Measurements from ENCODE around the gene KRTCAP2.

DNA sequence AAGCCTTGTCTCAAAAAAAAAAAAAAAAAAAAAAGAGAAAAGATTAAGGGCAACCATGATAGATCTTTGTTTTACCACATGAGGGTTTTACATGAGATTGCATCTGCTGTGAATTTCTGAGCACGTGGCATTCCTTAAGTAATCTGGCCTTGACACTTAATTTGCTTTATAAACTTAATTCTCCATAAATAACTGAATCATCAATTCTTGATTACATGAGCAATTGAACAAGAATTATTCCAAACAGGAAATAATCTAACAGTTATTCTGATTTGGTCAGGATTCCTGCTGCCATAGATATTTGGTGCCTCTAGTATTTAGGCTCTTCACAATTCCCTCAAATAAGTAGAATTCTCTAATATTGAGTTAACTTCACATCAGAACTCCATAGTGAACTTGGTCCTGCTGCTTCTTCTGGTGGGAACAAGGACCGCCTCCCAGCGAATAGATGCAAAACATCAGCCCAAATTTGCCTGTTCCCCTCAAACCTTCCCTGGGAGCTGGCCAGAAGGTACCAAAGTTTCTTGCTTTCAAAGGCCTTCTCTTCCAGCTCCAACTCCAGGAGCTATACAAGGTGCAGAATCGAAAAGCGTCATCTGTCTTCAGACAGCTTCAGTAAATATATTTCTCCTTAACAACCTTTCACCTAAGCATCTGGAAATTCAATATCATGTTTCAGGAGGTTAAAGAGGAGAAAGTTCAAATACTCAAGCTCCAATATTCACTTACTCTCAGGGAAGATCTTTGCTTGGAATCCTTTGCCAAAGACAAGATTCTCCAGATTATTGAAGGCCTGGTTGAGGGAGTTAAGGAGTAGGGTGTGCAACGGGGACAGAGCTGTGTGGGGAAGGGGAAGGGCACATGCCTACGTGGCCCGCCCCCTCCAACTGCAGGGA, 1.0 kb downstream of the KRTCAP2 start:
- TF ChIP-seq, protein P1, sequence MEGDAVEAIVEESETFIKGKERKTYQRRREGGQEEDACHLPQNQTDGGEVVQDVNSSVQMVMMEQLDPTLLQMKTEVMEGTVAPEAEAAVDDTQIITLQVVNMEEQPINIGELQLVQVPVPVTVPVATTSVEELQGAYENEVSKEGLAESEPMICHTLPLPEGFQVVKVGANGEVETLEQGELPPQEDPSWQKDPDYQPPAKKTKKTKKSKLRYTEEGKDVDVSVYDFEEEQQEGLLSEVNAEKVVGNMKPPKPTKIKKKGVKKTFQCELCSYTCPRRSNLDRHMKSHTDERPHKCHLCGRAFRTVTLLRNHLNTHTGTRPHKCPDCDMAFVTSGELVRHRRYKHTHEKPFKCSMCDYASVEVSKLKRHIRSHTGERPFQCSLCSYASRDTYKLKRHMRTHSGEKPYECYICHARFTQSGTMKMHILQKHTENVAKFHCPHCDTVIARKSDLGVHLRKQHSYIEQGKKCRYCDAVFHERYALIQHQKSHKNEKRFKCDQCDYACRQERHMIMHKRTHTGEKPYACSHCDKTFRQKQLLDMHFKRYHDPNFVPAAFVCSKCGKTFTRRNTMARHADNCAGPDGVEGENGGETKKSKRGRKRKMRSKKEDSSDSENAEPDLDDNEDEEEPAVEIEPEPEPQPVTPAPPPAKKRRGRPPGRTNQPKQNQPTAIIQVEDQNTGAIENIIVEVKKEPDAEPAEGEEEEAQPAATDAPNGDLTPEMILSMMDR (conservative IDR thresholded peaks at IDR 0.05), result no peak
- TF ChIP-seq EZH2 (IDR thresholded peaks at IDR 0.05; ENCODE audit: low read depth), result no peak

All from PC-9 (cell line).